Measurements from ENCODE around the gene ABHD14A. TPM values are rescaled to one million over a fixed set of nuclear protein-coding genes. Genes with fewer than 3 reads are reported as not detected.

The ABHD14A gene
- total RNA-seq, 1 donor from 2014 or later, result 5.4 TPM

DNA sequence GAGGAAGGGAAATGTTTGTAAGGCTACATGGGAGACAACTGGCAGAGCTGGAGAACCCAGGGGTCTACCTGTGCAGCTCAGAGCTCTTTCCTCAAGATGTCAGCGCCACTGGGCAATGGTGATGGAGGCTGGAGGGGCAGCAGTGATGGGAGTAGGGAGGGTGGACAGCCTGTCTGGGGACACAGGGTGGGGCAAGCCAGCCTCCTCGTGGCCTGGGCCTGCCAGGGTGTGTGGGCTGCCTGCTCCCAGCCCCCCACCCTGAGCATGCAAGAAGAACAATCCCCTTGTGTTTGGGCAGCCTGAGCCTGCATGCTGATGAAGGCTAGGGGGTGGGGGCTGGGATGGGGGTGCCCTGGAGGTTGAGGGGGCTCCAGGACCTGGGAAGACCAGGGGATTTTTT is 8.8 kb upstream of the ABHD14A start:
- Mint-ChIP-seq H3K9me3 (ENCODE audit: unreplicated experiment) (no peaks in the 10 kb centered on the region), H3K4me1 (ENCODE audit: unreplicated experiment) (peaks cover 18% of the 10 kb centered on the region), H3K4me3 (ENCODE audit: unreplicated experiment) (peak overlapping the region; percentile 91), H3K36me3 (ENCODE audit: low read depth, unreplicated experiment) (peaks cover 3% of the 10 kb centered on the region), H3K27me3 (ENCODE audit: unreplicated experiment) (peaks cover 20% of the 10 kb centered on the region), H3K27ac (ENCODE audit: unreplicated experiment) (no peak overlapping the region)
- no peak for DNase-seq (ENCODE audit: low spot score)
- TF ChIP-seq, protein P1, sequence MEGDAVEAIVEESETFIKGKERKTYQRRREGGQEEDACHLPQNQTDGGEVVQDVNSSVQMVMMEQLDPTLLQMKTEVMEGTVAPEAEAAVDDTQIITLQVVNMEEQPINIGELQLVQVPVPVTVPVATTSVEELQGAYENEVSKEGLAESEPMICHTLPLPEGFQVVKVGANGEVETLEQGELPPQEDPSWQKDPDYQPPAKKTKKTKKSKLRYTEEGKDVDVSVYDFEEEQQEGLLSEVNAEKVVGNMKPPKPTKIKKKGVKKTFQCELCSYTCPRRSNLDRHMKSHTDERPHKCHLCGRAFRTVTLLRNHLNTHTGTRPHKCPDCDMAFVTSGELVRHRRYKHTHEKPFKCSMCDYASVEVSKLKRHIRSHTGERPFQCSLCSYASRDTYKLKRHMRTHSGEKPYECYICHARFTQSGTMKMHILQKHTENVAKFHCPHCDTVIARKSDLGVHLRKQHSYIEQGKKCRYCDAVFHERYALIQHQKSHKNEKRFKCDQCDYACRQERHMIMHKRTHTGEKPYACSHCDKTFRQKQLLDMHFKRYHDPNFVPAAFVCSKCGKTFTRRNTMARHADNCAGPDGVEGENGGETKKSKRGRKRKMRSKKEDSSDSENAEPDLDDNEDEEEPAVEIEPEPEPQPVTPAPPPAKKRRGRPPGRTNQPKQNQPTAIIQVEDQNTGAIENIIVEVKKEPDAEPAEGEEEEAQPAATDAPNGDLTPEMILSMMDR (IDR thresholded peaks at IDR 0.05; ENCODE audit: unreplicated experiment), result no peak

DNA sequence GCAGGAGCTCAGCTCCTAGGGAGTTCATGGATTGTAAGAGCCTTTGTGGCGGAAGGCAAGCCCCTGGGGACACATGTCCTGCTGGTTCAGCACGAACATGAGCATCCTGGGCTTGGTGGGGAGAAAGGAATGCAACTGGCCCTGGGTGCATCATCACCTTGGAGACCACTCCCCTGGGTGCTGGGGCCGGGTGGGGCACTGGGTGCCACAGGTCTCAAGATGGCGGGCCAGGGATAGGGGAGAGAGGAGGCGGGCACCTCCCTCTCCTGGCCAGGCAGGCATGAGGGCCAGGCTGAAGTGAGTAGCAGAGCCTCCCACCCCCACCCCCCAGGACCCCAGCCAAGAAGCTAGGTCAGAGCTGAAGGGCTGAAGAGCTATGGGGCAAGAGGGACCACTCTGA is 8.4 kb upstream of the ABHD14A start:
- H3K27ac Mint-ChIP-seq (ENCODE audit: unreplicated experiment), result peak overlapping the region; percentile 36
- H3K4me3 Mint-ChIP-seq (ENCODE audit: unreplicated experiment), result peak overlapping the region; percentile 91
- no peaks in the 10 kb centered on the region for H3K9me3 Mint-ChIP-seq (ENCODE audit: unreplicated experiment)
- TF ChIP-seq, protein P1 (IDR thresholded peaks at IDR 0.05; ENCODE audit: unreplicated experiment), result no peak
- H3K36me3 Mint-ChIP-seq (ENCODE audit: low read depth, unreplicated experiment), result peaks cover 3% of the 10 kb centered on the region
- H3K27me3 Mint-ChIP-seq (ENCODE audit: unreplicated experiment), result peaks cover 17% of the 10 kb centered on the region
- peaks cover 18% of the 10 kb centered on the region for H3K4me1 Mint-ChIP-seq (ENCODE audit: unreplicated experiment)
- DNase-seq (ENCODE audit: low spot score), result no peak

DNA sequence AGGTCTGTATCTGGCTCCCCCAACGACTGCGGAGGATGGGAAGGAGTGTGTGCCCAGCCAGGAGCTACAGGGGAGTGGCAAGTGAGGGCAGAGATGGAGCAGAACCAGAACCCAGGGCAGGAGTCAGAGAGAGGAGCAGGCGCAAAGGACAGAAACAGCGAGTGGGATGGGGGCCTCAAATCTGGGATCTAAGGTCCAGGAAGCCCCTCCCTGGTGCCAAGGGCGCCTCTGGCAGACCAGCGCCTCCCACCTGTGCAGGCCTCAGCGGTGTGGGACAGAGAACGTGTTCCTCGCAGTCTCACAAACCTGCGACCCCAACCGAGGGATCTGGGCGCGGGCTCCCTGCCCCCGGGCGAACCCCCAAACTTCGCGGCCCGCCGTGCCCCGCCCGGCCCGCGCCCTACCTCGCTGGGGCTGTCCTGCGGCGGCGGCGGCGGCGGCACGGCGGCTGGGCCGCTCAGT is 7.9 kb upstream of the ABHD14A start:
- Mint-ChIP-seq H3K36me3 (ENCODE audit: low read depth, unreplicated experiment) (peaks cover 3% of the 10 kb centered on the region), H3K9me3 (ENCODE audit: unreplicated experiment) (no peaks in the 10 kb centered on the region), H3K27ac (ENCODE audit: unreplicated experiment) (peak overlapping the region; percentile 36), H3K27me3 (ENCODE audit: unreplicated experiment) (peaks cover 14% of the 10 kb centered on the region), H3K4me3 (ENCODE audit: unreplicated experiment) (peak overlapping the region; percentile 91), H3K4me1 (ENCODE audit: unreplicated experiment) (peaks cover 18% of the 10 kb centered on the region)
- TF ChIP-seq, protein P1 (IDR thresholded peaks at IDR 0.05; ENCODE audit: unreplicated experiment), result no peak
- DNase-seq (ENCODE audit: low spot score), result no peak

DNA sequence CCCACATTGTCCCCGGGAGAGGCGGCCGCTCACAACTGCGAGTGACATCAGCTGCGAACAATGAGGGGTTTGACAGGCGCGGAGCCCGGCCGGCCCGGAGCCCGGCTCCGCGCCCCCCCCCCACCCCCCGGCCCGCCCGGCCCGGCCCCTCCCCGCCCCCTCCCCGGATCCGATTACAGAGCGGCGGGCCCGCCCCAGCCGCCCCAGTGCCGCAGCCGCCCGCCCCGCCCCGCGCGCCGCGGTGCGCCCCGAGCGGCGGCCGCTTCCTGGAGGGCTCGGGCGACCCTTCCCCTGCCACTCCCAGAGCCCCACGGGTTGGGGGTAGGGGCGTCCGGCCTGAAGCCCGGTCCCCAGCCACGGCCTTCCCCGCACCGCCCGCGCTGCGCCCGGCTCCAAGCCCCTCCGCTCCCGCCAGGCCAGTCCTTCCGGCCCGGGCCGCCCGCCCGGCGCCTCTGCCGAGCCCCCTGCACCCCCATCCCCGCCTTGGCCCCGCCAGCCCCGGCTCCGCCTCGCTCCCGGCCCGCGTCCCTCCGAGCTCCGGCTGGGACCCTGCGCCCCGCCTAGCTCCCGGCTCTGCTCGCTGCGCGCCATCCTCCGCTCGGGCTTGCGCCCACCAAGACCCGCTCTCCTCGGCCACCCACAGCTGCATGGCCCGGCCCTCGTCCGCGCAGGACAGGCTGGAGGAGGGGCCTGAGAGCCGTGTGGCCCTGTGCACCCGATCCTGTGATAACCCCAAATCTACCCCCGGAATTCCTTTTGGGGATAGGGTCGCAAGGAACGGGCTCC is 7.3 kb upstream of the ABHD14A start, which contains the start of gene PCBP4:
PCBP4 (minus strand) TSS at position 71 of the 786 bp plus-strand sequence. CDS start 6,214 bp downstream, outside the sequence.
- no peaks in the 10 kb centered on the region for H3K9me3 Mint-ChIP-seq (ENCODE audit: unreplicated experiment)
- peak; percentile 52 for DNase-seq (ENCODE audit: low spot score)
- TF ChIP-seq, protein P1 (IDR thresholded peaks at IDR 0.05; ENCODE audit: unreplicated experiment), result no peak
- peaks cover 3% of the 10 kb centered on the region for H3K36me3 Mint-ChIP-seq (ENCODE audit: low read depth, unreplicated experiment)
- H3K27ac Mint-ChIP-seq (ENCODE audit: unreplicated experiment), result peak within 1 kb of the TSS; percentile 74
- H3K4me1 Mint-ChIP-seq (ENCODE audit: unreplicated experiment), result peaks cover 18% of the 10 kb centered on the region
- H3K4me3 Mint-ChIP-seq (ENCODE audit: unreplicated experiment), result peak within 1 kb of the TSS; percentile 91
- peaks cover 14% of the 10 kb centered on the region for H3K27me3 Mint-ChIP-seq (ENCODE audit: unreplicated experiment)

DNA sequence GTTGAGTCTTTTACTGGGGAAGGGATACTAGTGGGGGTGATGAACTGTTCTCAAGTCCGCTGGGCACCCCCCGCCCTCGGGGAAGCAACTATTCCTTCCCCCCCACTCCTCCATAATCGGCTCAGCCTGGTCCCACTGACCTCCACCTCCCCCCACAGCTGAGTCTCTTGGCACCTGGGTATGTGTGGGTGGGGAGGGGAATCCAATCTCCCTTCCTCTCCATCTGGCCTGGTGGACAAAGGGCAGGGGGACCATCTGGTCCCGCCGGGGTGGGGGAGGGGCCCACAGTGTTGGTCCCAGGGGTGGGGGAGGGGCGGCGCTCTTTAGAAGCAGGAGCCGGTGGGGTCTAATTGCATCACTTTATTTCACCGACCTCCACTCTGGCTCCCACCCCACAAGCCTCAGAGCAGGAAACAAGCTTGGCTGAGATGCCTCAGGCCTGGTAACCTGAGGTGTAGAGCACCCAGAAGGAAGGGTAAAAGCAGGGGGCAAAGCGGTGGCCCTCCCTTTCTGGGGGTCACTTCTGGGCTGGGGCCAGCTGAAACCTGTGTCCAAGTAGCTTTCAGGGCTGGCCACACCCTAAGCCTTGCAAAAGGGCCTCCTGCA is 6.6 kb upstream of the ABHD14A start:
- Mint-ChIP-seq H3K36me3 (ENCODE audit: low read depth, unreplicated experiment) (peaks cover 3% of the 10 kb centered on the region), H3K9me3 (ENCODE audit: unreplicated experiment) (no peaks in the 10 kb centered on the region), H3K4me1 (ENCODE audit: unreplicated experiment) (peaks cover 18% of the 10 kb centered on the region), H3K27me3 (ENCODE audit: unreplicated experiment) (peaks cover 14% of the 10 kb centered on the region), H3K4me3 (ENCODE audit: unreplicated experiment) (peak overlapping the region; percentile 81), H3K27ac (ENCODE audit: unreplicated experiment) (peak overlapping the region; percentile 74)
- TF ChIP-seq, protein P1 (IDR thresholded peaks at IDR 0.05; ENCODE audit: unreplicated experiment), result no peak
- peak; percentile 46 for DNase-seq (ENCODE audit: low spot score)
